GM21723 (cell line): ENCODE measurements around the gene BCLAF1.

Source experiments
- ATAC-seq: cut with Tn5 transposase; IDR thresholded peaks from one replicate; pipeline ENCODE4 v1.9.1; 2021; ENCODE audit warnings: mild to moderate bottlenecking, moderate library complexity; ENCODE audit not compliant: unreplicated experiment

BCLAF1 gene

GRCh38 chr6:136289579-136290409 is at the start of gene BCLAF1:
Gene BCLAF1 (minus strand): TSS chr6:136289846. CDS start chr6:136279866, 9,980 bp downstream.
- ATAC-seq, result peak; percentile 93

DNA sequence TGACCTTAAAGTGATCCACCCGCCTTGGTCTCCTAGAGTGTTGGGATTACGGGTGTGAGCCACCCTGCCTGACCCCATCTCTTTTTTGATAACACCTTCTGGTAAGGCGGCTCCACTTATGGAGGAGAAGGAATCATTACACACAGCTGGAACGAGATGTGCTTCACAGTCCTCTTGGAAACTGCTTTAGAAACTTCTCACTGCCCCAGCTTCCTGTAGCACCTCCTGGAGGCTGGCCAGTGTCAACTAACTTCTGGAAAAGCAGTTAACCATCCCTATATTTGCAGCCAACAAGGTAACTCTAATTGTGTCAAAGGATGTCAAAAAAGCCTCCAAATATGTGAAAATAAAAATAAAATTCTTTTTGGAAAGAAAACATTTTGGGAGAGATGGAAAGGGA is 48.8 kb upstream of the BCLAF1 start:
- no peak for ATAC-seq

DNA sequence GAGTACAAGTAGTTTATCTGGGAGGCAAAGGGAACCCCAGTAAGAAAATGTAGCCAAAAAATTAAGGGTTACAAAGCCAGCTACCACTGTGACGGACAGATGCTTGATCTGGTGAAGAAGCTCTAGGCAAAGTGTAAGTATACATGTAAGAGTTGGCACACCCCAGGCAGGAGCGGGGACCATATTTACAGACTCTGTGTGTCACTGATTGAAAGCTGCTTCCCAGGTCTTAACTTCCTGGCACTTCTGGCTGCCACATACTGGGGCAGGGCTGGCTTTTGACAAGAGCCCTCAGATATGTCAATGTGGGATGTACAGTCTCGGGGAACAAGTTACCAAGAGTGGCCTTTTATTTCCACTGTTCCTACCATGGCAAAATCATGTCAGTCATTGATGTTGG is 48.0 kb upstream of the BCLAF1 start:
- ATAC-seq, result no peak

- no peak for ATAC-seq
Observed at GRCh38 chr6:136337121-136337520, 47.5 kb upstream of the BCLAF1 start.

- ATAC-seq, result no peak
Observed at GRCh38 chr6:136335736-136336363, 46.2 kb upstream of the BCLAF1 start.

GRCh38 chr6:136334853-136335252 is 45.2 kb upstream of the BCLAF1 start:
- no peak for ATAC-seq

GRCh38 chr6:136334465-136334846 is 44.8 kb upstream of the BCLAF1 start:
- ATAC-seq, result no peak

- no peak for ATAC-seq
Observed at GRCh38 chr6:136333824-136334464, 44.3 kb upstream of the BCLAF1 start.

- ATAC-seq, result no peak
Observed at GRCh38 chr6:136331461-136331860, 41.8 kb upstream of the BCLAF1 start.

GRCh38 chr6:136330634-136331033 is 41.0 kb upstream of the BCLAF1 start:
- no peak for ATAC-seq

- ATAC-seq, result no peak
Observed at GRCh38 chr6:136326038-136326553, 36.5 kb upstream of the BCLAF1 start.

DNA sequence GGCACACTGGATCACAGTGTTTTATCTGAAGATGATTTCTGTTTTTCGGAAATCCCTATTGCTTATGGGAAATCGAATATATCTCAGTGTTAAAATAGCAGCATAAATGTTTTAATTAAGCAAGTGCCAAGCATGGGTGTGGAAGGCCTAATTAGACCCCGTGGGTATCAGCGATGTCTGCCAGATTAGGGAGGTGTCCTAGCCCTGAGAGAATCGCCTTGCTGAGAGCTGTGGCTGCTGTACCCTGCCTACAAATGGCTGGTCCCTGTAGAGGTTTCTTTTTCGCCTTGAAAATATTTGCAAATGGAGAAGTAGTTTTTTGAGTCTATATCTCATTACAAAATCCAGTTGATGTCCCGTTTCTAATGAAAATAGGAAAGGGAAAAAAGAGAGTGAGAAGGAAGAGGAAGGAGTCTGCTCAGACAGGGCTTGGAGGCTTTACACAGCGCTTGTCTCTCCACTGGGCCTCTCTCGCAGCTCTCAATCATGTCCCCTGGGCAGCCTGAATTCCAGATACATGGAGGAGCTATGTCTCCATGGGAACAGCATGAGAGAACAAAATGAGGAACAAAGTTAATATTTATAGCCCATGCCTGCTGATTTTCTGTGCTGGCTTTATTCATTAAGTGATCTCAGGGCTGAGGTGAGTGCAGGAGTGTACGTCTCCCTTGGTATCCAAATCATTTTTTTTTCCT is 35.2 kb upstream of the BCLAF1 start:
- no peak for ATAC-seq

DNA sequence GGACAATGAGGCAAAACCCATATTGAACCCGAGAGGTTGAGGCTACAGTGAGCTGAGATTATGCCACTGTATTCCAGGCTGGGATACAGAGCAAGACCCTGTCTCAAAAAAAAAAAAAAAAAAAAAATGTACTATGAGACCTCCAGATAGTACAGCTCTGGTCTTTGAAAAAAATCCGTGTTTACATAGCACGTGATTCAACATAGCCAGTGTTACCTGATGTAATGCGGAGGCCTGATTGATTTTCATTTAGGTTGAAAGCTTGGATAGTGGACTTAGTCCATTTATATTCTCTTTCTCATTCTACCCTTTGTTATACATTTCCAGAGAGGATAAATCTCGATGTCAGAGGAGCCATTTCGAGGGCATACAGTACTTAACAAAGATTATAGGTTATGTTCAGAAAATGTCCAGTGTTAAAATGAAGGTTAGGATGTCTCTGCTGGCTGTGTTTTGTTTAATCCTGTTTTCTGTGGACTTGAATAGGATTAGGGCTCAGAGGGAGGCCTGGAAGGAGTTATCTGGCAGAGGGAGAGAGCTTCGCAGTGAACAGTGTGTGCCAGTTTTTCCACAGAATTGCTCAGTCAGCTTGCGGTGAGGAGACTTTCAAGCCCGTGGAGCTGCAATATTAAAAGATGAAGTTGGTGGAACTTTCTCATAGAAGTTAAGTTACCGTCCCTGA is 33.9 kb upstream of the BCLAF1 start:
- no peak for ATAC-seq

- no peak for ATAC-seq
Observed at GRCh38 chr6:136319732-136320131, 30.1 kb upstream of the BCLAF1 start.

DNA sequence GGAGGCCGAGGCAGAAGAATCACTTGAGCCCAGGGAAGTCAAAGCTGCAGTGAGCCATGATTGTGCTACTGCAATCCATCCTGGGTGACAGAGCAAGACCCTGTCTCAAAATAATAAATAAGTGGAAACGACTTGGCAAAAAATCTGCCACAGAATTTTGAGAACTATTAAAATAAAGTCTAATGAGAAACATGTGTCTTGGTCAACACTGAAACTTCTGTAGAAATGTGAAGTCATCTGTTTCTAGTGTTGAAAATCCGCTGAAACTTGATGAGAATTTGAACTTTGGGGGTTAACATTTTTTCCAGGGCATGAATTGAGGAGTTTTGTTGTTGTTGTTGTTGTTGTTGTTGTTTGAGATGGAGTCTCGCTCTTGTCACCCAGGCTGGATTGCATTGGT is 29.0 kb upstream of the BCLAF1 start:
- no peak for ATAC-seq

- no peak for ATAC-seq
Observed at GRCh38 chr6:136317971-136318370, 28.3 kb upstream of the BCLAF1 start.

- ATAC-seq, result peak; percentile 74
Observed at GRCh38 chr6:136317021-136317694, 27.5 kb upstream of the BCLAF1 start.

GRCh38 chr6:136315594-136315993 is 25.9 kb upstream of the BCLAF1 start:
- ATAC-seq, result no peak

DNA sequence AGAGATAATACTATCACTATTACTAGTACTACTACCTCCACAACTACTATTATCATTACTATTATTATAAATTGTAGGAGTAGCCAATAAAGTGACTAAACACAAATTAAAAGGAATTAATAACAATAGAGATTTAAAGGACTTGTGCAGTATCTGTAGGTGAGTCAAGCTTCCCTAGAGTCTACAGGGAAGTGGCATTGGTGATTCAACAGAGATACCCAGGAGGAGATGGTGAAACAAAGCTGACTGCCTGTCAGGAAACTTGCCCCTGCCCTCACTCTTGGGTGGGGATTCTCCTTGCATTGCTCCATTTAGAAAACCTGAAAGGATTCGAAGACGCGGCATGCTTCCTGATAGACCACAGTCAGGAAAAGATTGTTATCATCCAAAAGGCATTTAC is 23.3 kb upstream of the BCLAF1 start:
- no peak for ATAC-seq

- ATAC-seq, result no peak
Observed at GRCh38 chr6:136309729-136310311, 20.2 kb upstream of the BCLAF1 start.
